Astrocyte (in vitro differentiated cells and primary cell): ENCODE results near the gene ITM2A. TPM values are rescaled to one million over a fixed set of nuclear protein-coding genes. Genes with fewer than 3 reads are reported as not detected.

ENCODE experiments used
- DNase-seq: peaks from one replicate; pipeline ENCODE4 v3.0.0-alpha.2; 2010; ENCODE audit warnings: low read depth
- FAIRE-seq: peaks from 2 replicates; lab custom pipeline; 2011; peaks lifted over from hg19 to GRCh38; lab: Jason Lieb, UNC
- H2AFZ ChIP-seq: 2 replicates; pipeline ENCODE4 v1.6.0; 2012; ENCODE audit warnings: low read depth, low read length, inconsistent platforms
- H3K27ac ChIP-seq: 2 replicates; pipeline ENCODE4 v1.5.1; 2011; ENCODE audit warnings: low read depth, low read length, inconsistent platforms
- H3K27me3 ChIP-seq: 2 replicates; pipeline ENCODE4 v1.6.0; 2011; ENCODE audit warnings: low read length, inconsistent platforms; ENCODE audit not compliant: insufficient read depth
- H3K36me3 ChIP-seq: 2 replicates; pipeline ENCODE4 v1.5.1; 2011; ENCODE audit warnings: low read length, inconsistent platforms; ENCODE audit not compliant: insufficient read depth
- H3K4me1 ChIP-seq: 2 replicates; pipeline ENCODE4 v1.5.1; 2011; ENCODE audit warnings: low read length, inconsistent platforms; ENCODE audit not compliant: insufficient read depth
- H3K4me2 ChIP-seq: 2 replicates; pipeline ENCODE4 v1.6.0; 2012; ENCODE audit warnings: low read length, inconsistent platforms
- H3K4me3 ChIP-seq: 2 replicates; pipeline ENCODE4 v1.5.1; 2011; ENCODE audit warnings: low read depth, mild to moderate bottlenecking, low read length, inconsistent platforms; ENCODE audit not compliant: insufficient read depth
- H3K79me2 ChIP-seq: 2 replicates; pipeline ENCODE4 v1.6.0; 2012; ENCODE audit warnings: mild to moderate bottlenecking, low read length, inconsistent platforms; ENCODE audit not compliant: insufficient read depth
- H3K9ac ChIP-seq: 2 replicates; pipeline ENCODE4 v1.6.0; 2012; ENCODE audit warnings: mild to moderate bottlenecking, low read length, inconsistent platforms
- H3K9me3 ChIP-seq: 2 replicates; pipeline ENCODE4 v1.5.1; 2012; ENCODE audit warnings: low read depth, mild to moderate bottlenecking, low read length, inconsistent platforms; ENCODE audit not compliant: insufficient read depth
- H4K20me1 ChIP-seq: 2 replicates; pipeline ENCODE4 v1.6.0; 2012; ENCODE audit warnings: low read length, inconsistent platforms; ENCODE audit not compliant: insufficient read depth
- H3K27ac Mint-ChIP-seq: one replicate; pipeline ENCODE4 v1.8.0; 2021; ENCODE audit warnings: mild to moderate bottlenecking, mixed read lengths; ENCODE audit not compliant: unreplicated experiment
- H3K27me3 Mint-ChIP-seq: one replicate; pipeline ENCODE4 v1.8.0; 2021; ENCODE audit warnings: low read depth, mixed read lengths; ENCODE audit not compliant: unreplicated experiment
- H3K36me3 Mint-ChIP-seq: one replicate; pipeline ENCODE4 v1.8.0; 2021; ENCODE audit warnings: low read depth, mixed read lengths; ENCODE audit not compliant: unreplicated experiment
- H3K4me1 Mint-ChIP-seq: one replicate; pipeline ENCODE4 v1.8.0; 2021; ENCODE audit warnings: low read depth, mixed read lengths; ENCODE audit not compliant: unreplicated experiment
- H3K4me3 Mint-ChIP-seq: one replicate; pipeline ENCODE4 v1.8.0; 2021; ENCODE audit warnings: mild to moderate bottlenecking, moderate library complexity, mixed read lengths; ENCODE audit not compliant: unreplicated experiment
- H3K9me3 Mint-ChIP-seq: one replicate; pipeline ENCODE4 v1.8.0; 2021; ENCODE audit warnings: mild to moderate bottlenecking, mixed read lengths; ENCODE audit not compliant: unreplicated experiment
- CTCF ChIP-seq: IDR thresholded peaks from 2 replicates; pipeline ENCODE4 v1.5.1; 2011; ENCODE audit warnings: low read depth, mild to moderate bottlenecking, inconsistent platforms, low read length, moderate library complexity; ENCODE audit not compliant: insufficient read depth
- EZH2 ChIP-seq: IDR thresholded peaks from 2 replicates; pipeline ENCODE4 v1.6.1; 2012; ENCODE audit warnings: mild to moderate bottlenecking, low read length, inconsistent platforms; ENCODE audit not compliant: insufficient read depth
- total RNA-seq: library from RNA; stranded (reverse); gene quantifications from 2 replicates; pipeline ENCODE4 v1.2.1, GENCODE V29; 2021

The ITM2A gene
- total RNA-seq, 1 donor from 2014 or later: 40.7 TPM

GRCh38 chrX:79365591-79365990 is 1.5 kb downstream of the ITM2A start:
- Histone ChIP-seq H3K4me1 (no peaks in the 10 kb centered on the region), H3K4me2 (no peak overlapping the region), H2AFZ (no peak overlapping the region), H3K27me3 (no peaks in the 10 kb centered on the region), H3K4me3 (no peak overlapping the region), H3K27ac (no peak overlapping the region), H3K79me2 (no peaks in the 10 kb centered on the region), H3K36me3 (no peaks in the 10 kb centered on the region), H4K20me1 (no peaks in the 10 kb centered on the region), H3K9me3 (no peaks in the 10 kb centered on the region), H3K9ac (no peak overlapping the region)
- DNase-seq: no peak
- Mint-ChIP-seq H3K27ac (no peak overlapping the region), H3K9me3 (no peaks in the 10 kb centered on the region), H3K27me3 (no peaks in the 10 kb centered on the region), H3K36me3 (no peaks in the 10 kb centered on the region), H3K4me1 (peaks cover 11% of the 10 kb centered on the region), H3K4me3 (peak overlapping the region; percentile 95)
- no peak for FAIRE-seq
- TF ChIP-seq CTCF: no peak
- TF ChIP-seq EZH2: no peak

DNA sequence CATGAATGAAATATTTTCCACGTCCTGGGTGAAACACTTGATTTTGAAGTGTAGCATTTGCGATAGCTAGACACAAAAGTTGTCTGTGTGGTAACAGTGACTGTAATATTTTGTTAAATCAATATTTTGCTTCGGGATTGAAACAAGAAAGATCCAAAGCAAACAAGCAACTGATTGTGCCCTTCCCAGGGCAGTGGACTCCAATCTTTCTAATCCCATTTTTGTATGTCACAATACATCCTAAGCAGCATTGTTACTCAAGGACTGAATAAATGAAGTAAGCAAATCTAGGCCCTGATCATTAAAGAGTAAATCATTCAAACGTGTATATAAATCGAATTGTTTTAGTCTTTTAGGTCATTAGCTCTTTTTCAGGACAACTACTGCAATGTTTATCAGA is 2.8 kb downstream of the ITM2A start:
- no peak overlapping the region for H3K27ac ChIP-seq
- TF ChIP-seq CTCF (no peak), EZH2 (no peak)
- Mint-ChIP-seq H3K27ac (no peak overlapping the region), H3K36me3 (no peaks in the 10 kb centered on the region), H3K4me3 (no peak overlapping the region), H3K27me3 (no peaks in the 10 kb centered on the region), H3K4me1 (peaks cover 11% of the 10 kb centered on the region), H3K9me3 (no peaks in the 10 kb centered on the region)
- H3K9me3 ChIP-seq: no peaks in the 10 kb centered on the region
- H3K9ac ChIP-seq: no peak overlapping the region
- FAIRE-seq: peak; percentile 73
- no peak overlapping the region for H3K4me3 ChIP-seq
- H3K4me2 ChIP-seq: no peak overlapping the region
- no peaks in the 10 kb centered on the region for H3K27me3 ChIP-seq
- H3K36me3 ChIP-seq: no peaks in the 10 kb centered on the region
- H3K79me2 ChIP-seq: no peaks in the 10 kb centered on the region
- H3K4me1 ChIP-seq: no peaks in the 10 kb centered on the region
- DNase-seq: no peak
- H4K20me1 ChIP-seq: no peaks in the 10 kb centered on the region
- no peak overlapping the region for H2AFZ ChIP-seq

DNA sequence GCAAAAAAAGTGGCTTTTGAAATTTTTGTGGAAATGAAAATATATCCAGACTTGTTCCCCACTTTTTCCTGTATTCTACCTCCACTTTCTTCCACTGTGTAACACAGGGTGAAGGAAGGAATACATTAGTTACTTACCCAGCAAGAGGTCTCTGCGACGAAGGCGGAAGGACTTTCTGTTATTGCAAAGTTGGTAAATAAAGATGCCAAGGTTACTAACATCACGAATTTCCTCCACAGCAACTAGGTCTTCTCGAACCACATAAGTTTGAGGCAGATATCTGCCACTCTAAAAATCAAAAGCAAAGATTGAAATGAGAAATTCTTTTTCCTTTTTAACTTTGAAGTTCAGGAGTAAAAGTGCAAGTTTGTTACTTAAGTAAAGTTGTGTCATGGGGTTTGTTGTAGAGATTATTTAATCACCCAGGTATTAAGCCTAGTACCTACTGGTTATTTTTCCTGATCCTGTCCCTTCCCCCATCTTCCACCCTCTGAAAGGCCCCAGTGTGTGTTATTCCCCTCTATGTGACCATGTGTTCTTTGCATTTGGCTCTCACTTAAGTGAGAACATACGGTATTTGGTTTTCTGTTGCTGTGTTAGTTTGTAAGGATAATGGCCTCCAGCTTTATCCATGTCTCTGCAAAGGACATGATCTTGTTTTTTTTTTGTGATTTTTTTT is 5.8 kb downstream of the ITM2A start:
- no peaks in the 10 kb centered on the region for H3K36me3 Mint-ChIP-seq
- Histone ChIP-seq H2AFZ (no peak overlapping the region), H3K36me3 (no peaks in the 10 kb centered on the region), H3K79me2 (no peaks in the 10 kb centered on the region), H3K4me3 (no peak overlapping the region), H3K9ac (no peak overlapping the region), H3K9me3 (no peaks in the 10 kb centered on the region), H3K27ac (no peak overlapping the region), H3K27me3 (no peaks in the 10 kb centered on the region), H4K20me1 (no peaks in the 10 kb centered on the region), H3K4me1 (no peaks in the 10 kb centered on the region), H3K4me2 (no peak overlapping the region)
- H3K27ac Mint-ChIP-seq: no peak overlapping the region
- TF ChIP-seq CTCF: no peak
- TF ChIP-seq EZH2: no peak
- DNase-seq (no peak), FAIRE-seq (peak; percentile 65)
- H3K4me3 Mint-ChIP-seq: no peak overlapping the region
- peaks cover 2% of the 10 kb centered on the region for H3K4me1 Mint-ChIP-seq
- H3K27me3 Mint-ChIP-seq: no peaks in the 10 kb centered on the region
- peaks cover 4% of the 10 kb centered on the region for H3K9me3 Mint-ChIP-seq
